ENCODE data around the gene ZNF428.

The ZNF428 gene

DNA sequence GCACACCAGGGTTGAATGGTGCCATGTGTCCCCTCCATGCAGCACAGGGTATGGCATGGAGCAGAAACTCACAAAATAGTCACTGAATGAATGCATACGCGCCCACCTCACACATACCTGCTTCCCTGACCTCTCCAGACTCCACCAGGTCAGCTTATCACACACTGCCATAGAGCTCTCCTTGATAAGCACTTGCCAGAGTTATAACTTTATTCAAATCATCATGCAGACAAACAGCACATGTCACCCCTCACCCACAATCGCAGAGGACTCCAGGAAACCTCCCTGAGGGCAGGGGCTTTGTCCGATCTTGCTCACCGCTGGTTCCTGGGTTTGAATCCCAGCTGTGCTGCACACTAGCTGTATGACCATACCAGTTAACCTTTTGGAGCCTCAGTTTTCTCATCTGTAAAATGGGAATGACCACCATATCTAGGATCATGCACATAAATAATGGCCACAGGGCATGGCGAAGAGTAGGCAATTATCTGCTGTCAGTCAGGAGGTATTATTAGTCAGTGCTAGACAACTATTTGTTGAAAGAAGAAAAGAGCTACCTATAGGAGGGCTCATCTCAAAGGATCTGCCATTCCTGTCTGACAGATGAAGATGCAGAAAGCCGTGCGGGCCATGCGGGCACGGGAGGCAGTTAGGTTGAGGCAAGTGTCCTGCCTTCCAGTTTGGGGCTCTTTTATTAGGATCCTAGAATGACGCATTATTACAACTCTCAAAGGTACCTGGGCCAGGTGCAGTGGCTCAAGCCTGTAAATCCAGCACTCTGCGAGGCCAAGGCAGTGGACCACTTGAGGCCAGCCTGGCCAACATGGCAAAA, 58.1 kb downstream of the ZNF428 start:
- no peak for DNase-seq

DNA sequence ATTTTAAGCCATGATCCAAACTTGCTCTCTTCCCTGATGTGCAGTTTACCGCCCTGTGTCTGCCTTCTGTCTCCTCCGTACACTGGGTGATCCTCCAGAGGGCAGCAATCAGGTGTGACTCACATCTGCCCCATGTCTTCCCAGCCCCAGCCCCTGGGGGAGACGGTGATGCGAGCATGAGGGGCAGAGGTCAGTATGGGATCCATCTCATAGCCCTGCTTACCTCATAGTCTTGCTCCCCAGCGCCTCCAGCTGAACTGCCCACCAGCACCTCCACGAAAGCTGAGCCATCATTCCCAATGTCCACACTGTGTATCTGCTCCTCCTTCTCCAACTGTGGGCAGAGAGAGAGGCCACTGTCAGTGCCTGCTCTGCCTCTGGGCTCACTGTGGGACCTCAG, 58.7 kb downstream of the ZNF428 start:
- no peak for DNase-seq

Data from NCI-H446 (cell line).